ENCODE data around the gene MLLT3.

Gene MLLT3

GRCh38 chr9:20426019-20426418, 196.3 kb downstream of the MLLT3 start:
- Histone ChIP-seq H3K9me3 (ENCODE audit: control insufficient read depth, low read length) (no peaks in the 10 kb centered on the region), H3K4me1 (ENCODE audit: control insufficient read depth, insufficient read depth, low read length, poor library complexity, severe bottlenecking) (no peaks in the 10 kb centered on the region), H3K27ac (ENCODE audit: low read depth, low read length, severe bottlenecking) (no peak overlapping the region), H3K4me3 (ENCODE audit: extremely low read depth, insufficient read depth, low read length, poor library complexity, severe bottlenecking) (no peak overlapping the region), H3K36me3 (ENCODE audit: control insufficient read depth, insufficient read depth, low read length) (no peaks in the 10 kb centered on the region)
- WGBS, 2 experiments (ENCODE audit: insufficient coverage in 2 of 2), result no CpG with 5 or more reads among the region's 2 CpGs

- Histone ChIP-seq H3K9me3 (ENCODE audit: control insufficient read depth, low read length) (no peaks in the 10 kb centered on the region), H3K36me3 (ENCODE audit: control insufficient read depth, insufficient read depth, low read length) (no peaks in the 10 kb centered on the region), H3K4me3 (ENCODE audit: extremely low read depth, insufficient read depth, low read length, poor library complexity, severe bottlenecking) (no peak overlapping the region), H3K4me1 (ENCODE audit: control insufficient read depth, insufficient read depth, low read length, poor library complexity, severe bottlenecking) (no peaks in the 10 kb centered on the region), H3K27ac (ENCODE audit: low read depth, low read length, severe bottlenecking) (no peak overlapping the region)
- WGBS, 2 experiments (ENCODE audit: insufficient coverage in 2 of 2), result no CpG with 5 or more reads among the region's 3 CpGs
These were observed 202.8 kb downstream of the MLLT3 start for GRCh38 chr9:20419533-20419932.

- WGBS, 2 experiments (ENCODE audit: insufficient coverage in 2 of 2), result 98% methylated on average over 6 to 7 of the region's 7 CpGs
- Histone ChIP-seq H3K4me3 (ENCODE audit: extremely low read depth, insufficient read depth, low read length, poor library complexity, severe bottlenecking) (no peak overlapping the region), H3K9me3 (ENCODE audit: control insufficient read depth, low read length) (no peaks in the 10 kb centered on the region), H3K27ac (ENCODE audit: low read depth, low read length, severe bottlenecking) (no peak overlapping the region), H3K36me3 (ENCODE audit: control insufficient read depth, insufficient read depth, low read length) (no peaks in the 10 kb centered on the region), H3K4me1 (ENCODE audit: control insufficient read depth, insufficient read depth, low read length, poor library complexity, severe bottlenecking) (no peaks in the 10 kb centered on the region)
These were observed 203.8 kb downstream of the MLLT3 start for GRCh38 chr9:20418485-20418884.

- Histone ChIP-seq H3K9me3 (ENCODE audit: control insufficient read depth, low read length) (no peaks in the 10 kb centered on the region), H3K4me1 (ENCODE audit: control insufficient read depth, insufficient read depth, low read length, poor library complexity, severe bottlenecking) (no peaks in the 10 kb centered on the region), H3K27ac (ENCODE audit: low read depth, low read length, severe bottlenecking) (no peak overlapping the region), H3K36me3 (ENCODE audit: control insufficient read depth, insufficient read depth, low read length) (no peaks in the 10 kb centered on the region), H3K4me3 (ENCODE audit: extremely low read depth, insufficient read depth, low read length, poor library complexity, severe bottlenecking) (no peak overlapping the region)
- no CpG with 5 or more reads among the region's 5 CpGs for WGBS, 2 experiments (ENCODE audit: insufficient coverage in 2 of 2)
These were observed 204.8 kb downstream of the MLLT3 start for GRCh38 chr9:20417373-20418080.

- Histone ChIP-seq H3K36me3 (ENCODE audit: control insufficient read depth, insufficient read depth, low read length) (no peaks in the 10 kb centered on the region), H3K4me3 (ENCODE audit: extremely low read depth, insufficient read depth, low read length, poor library complexity, severe bottlenecking) (no peak overlapping the region), H3K9me3 (ENCODE audit: control insufficient read depth, low read length) (no peaks in the 10 kb centered on the region), H3K27ac (ENCODE audit: low read depth, low read length, severe bottlenecking) (no peak overlapping the region), H3K4me1 (ENCODE audit: control insufficient read depth, insufficient read depth, low read length, poor library complexity, severe bottlenecking) (no peaks in the 10 kb centered on the region)
These were observed 208.1 kb downstream of the MLLT3 start for GRCh38 chr9:20414150-20414549.

- Histone ChIP-seq H3K36me3 (ENCODE audit: control insufficient read depth, insufficient read depth, low read length) (no peaks in the 10 kb centered on the region), H3K4me3 (ENCODE audit: extremely low read depth, insufficient read depth, low read length, poor library complexity, severe bottlenecking) (no peak overlapping the region), H3K27ac (ENCODE audit: low read depth, low read length, severe bottlenecking) (no peak overlapping the region), H3K9me3 (ENCODE audit: control insufficient read depth, low read length) (no peaks in the 10 kb centered on the region), H3K4me1 (ENCODE audit: control insufficient read depth, insufficient read depth, low read length, poor library complexity, severe bottlenecking) (no peaks in the 10 kb centered on the region)
These were observed 212.8 kb downstream of the MLLT3 start for GRCh38 chr9:20409321-20410092.

GRCh38 chr9:20408513-20408912, 213.8 kb downstream of the MLLT3 start:
- no peaks in the 10 kb centered on the region for H3K36me3 ChIP-seq (ENCODE audit: control insufficient read depth, insufficient read depth, low read length)
- peaks cover under 1% of the 10 kb centered on the region for H3K4me1 ChIP-seq (ENCODE audit: control insufficient read depth, insufficient read depth, low read length, poor library complexity, severe bottlenecking)
- no peak overlapping the region for H3K4me3 ChIP-seq (ENCODE audit: extremely low read depth, insufficient read depth, low read length, poor library complexity, severe bottlenecking)
- H3K27ac ChIP-seq (ENCODE audit: low read depth, low read length, severe bottlenecking), result peak overlapping the region; percentile 7
- 7 to 52% methylated on average over 2 of the region's 4 CpGs for WGBS, 2 experiments (ENCODE audit: insufficient coverage in 2 of 2)
- H3K9me3 ChIP-seq (ENCODE audit: control insufficient read depth, low read length), result no peaks in the 10 kb centered on the region

- Histone ChIP-seq H3K4me3 (ENCODE audit: extremely low read depth, insufficient read depth, low read length, poor library complexity, severe bottlenecking) (no peak overlapping the region), H3K4me1 (ENCODE audit: control insufficient read depth, insufficient read depth, low read length, poor library complexity, severe bottlenecking) (peaks cover 14% of the 10 kb centered on the region)
These were observed 215.3 kb downstream of the MLLT3 start for GRCh38 chr9:20407013-20407412.

GRCh38 chr9:20406344-20406743, 216.0 kb downstream of the MLLT3 start:
- Histone ChIP-seq H3K4me3 (ENCODE audit: extremely low read depth, insufficient read depth, low read length, poor library complexity, severe bottlenecking) (no peak overlapping the region), H3K36me3 (ENCODE audit: control insufficient read depth, insufficient read depth, low read length) (no peaks in the 10 kb centered on the region), H3K27ac (ENCODE audit: low read depth, low read length, severe bottlenecking) (no peak overlapping the region), H3K9me3 (ENCODE audit: control insufficient read depth, low read length) (no peaks in the 10 kb centered on the region), H3K4me1 (ENCODE audit: control insufficient read depth, insufficient read depth, low read length, poor library complexity, severe bottlenecking) (peaks cover 14% of the 10 kb centered on the region)
- WGBS, 2 experiments (ENCODE audit: insufficient coverage in 2 of 2), result 60% methylated on average over 1 of the region's 4 CpGs; no CpG with 5 or more reads in 1 of the 2 experiments

More at GRCh38 chr9:20407013-20407412, 215.3 kb downstream of the MLLT3 start:
- Histone ChIP-seq H3K27ac (ENCODE audit: low read depth, low read length, severe bottlenecking) (no peak overlapping the region), H3K36me3 (ENCODE audit: control insufficient read depth, insufficient read depth, low read length) (no peaks in the 10 kb centered on the region), H3K9me3 (ENCODE audit: control insufficient read depth, low read length) (no peaks in the 10 kb centered on the region)

- H3K9me3 ChIP-seq (ENCODE audit: control insufficient read depth, low read length), result no peaks in the 10 kb centered on the region
- H3K4me3 ChIP-seq (ENCODE audit: extremely low read depth, insufficient read depth, low read length, poor library complexity, severe bottlenecking), result no peak overlapping the region
- H3K36me3 ChIP-seq (ENCODE audit: control insufficient read depth, insufficient read depth, low read length), result no peaks in the 10 kb centered on the region
- 96% methylated on average over 4 of the region's 5 CpGs for WGBS, 2 experiments (ENCODE audit: insufficient coverage in 2 of 2)
- H3K4me1 ChIP-seq (ENCODE audit: control insufficient read depth, insufficient read depth, low read length, poor library complexity, severe bottlenecking), result peaks cover 14% of the 10 kb centered on the region
- H3K27ac ChIP-seq (ENCODE audit: low read depth, low read length, severe bottlenecking), result no peak overlapping the region
These were observed 216.7 kb downstream of the MLLT3 start for GRCh38 chr9:20405616-20406015.

- Histone ChIP-seq H3K36me3 (ENCODE audit: control insufficient read depth, insufficient read depth, low read length) (no peaks in the 10 kb centered on the region), H3K4me1 (ENCODE audit: control insufficient read depth, insufficient read depth, low read length, poor library complexity, severe bottlenecking) (peaks cover 14% of the 10 kb centered on the region), H3K9me3 (ENCODE audit: control insufficient read depth, low read length) (no peaks in the 10 kb centered on the region), H3K27ac (ENCODE audit: low read depth, low read length, severe bottlenecking) (no peak overlapping the region), H3K4me3 (ENCODE audit: extremely low read depth, insufficient read depth, low read length, poor library complexity, severe bottlenecking) (no peak overlapping the region)
- WGBS, 2 experiments (ENCODE audit: insufficient coverage in 2 of 2), result 80 to 100% methylated on average over 1 of the region's 1 CpG
These were observed 217.2 kb downstream of the MLLT3 start for GRCh38 chr9:20405078-20405477.

Measured in mesodermal cell (in vitro differentiated cells).